DND-41 (cell line): ENCODE results near the gene ABCC9.

Experiments used
- ATAC-seq: fragments of 200-7000 bp; cut with Tn5 transposase; 3 replicates; pipeline ENCODE4 v1.9.1; 2021; ENCODE audit warnings: low read depth; ENCODE audit not compliant: insufficient read depth
- DNase-seq: peaks from one replicate; pipeline ENCODE4 v3.0.0-alpha.2; 2020
- H2AFZ ChIP-seq: 2 replicates; pipeline ENCODE4 v1.6.0; 2012; ENCODE audit warnings: low read depth, low read length
- H3K27ac ChIP-seq: 2 replicates; pipeline ENCODE4 v1.5.1; 2012; ENCODE audit warnings: low read length, inconsistent platforms
- H3K27me3 ChIP-seq: fragments of 200-600 bp; sonication (generic); 2 replicates; pipeline ENCODE4 v1.6.0; 2012; ENCODE audit warnings: low read length, mild to moderate bottlenecking, inconsistent platforms; ENCODE audit not compliant: insufficient read depth, poor library complexity
- H3K36me3 ChIP-seq: 2 replicates; pipeline ENCODE4 v1.5.1; 2012; ENCODE audit warnings: low read length, inconsistent platforms; ENCODE audit not compliant: insufficient read depth
- H3K4me1 ChIP-seq: 2 replicates; pipeline ENCODE4 v1.5.1; 2012; ENCODE audit warnings: mild to moderate bottlenecking, low read length; ENCODE audit not compliant: insufficient read depth
- H3K4me2 ChIP-seq: 2 replicates; pipeline ENCODE4 v1.6.0; 2012; ENCODE audit warnings: mild to moderate bottlenecking, moderate library complexity, low read length, inconsistent platforms; ENCODE audit not compliant: insufficient read depth
- H3K4me3 ChIP-seq, 2 experiments: fragments of 200-600 bp in 1 of 2; shearing (Covaris generic) in 1 of 2; 2 replicates each; pipeline ENCODE4 v1.5.1; 2012 to 2016; ENCODE audit warnings: inconsistent platforms in 2 of 2, low read length in 2 of 2, mild to moderate bottlenecking in 2 of 2, low read depth in 1 of 2, moderate library complexity in 1 of 2
- H3K79me2 ChIP-seq: 2 replicates; pipeline ENCODE4 v1.6.0; 2012; ENCODE audit warnings: low read length, inconsistent platforms; ENCODE audit not compliant: insufficient read depth
- H3K9ac ChIP-seq: 2 replicates; pipeline ENCODE4 v1.6.0; 2012; ENCODE audit warnings: low read depth, mild to moderate bottlenecking, inconsistent platforms, low read length, moderate library complexity
- H3K9me3 ChIP-seq: 2 replicates; pipeline ENCODE4 v1.5.1; 2012; ENCODE audit warnings: low read length, moderate library complexity, mild to moderate bottlenecking, inconsistent platforms; ENCODE audit not compliant: insufficient read depth, severe bottlenecking
- H4K20me1 ChIP-seq: 2 replicates; pipeline ENCODE4 v1.6.0; 2012; ENCODE audit warnings: low read length; ENCODE audit not compliant: insufficient read depth
- CTCF ChIP-seq: IDR thresholded peaks from 2 replicates; pipeline ENCODE4 v1.5.1; 2012; ENCODE audit warnings: borderline replicate concordance, low read length, moderate library complexity, mild to moderate bottlenecking; ENCODE audit not compliant: poor library complexity, severe bottlenecking; ENCODE audit errors: extremely low read depth
- EZH2 ChIP-seq: IDR thresholded peaks from 3 replicates; pipeline ENCODE4 v1.6.1; 2012; ENCODE audit warnings: borderline replicate concordance, low read depth, mild to moderate bottlenecking, moderate library complexity, low read length, inconsistent platforms; ENCODE audit not compliant: severe bottlenecking

Gene ABCC9

GRCh38 chr12:21759737-21760136 is 181.5 kb downstream of the ABCC9 start:
- no peaks in the 10 kb centered on the region for H3K36me3 ChIP-seq
- H3K4me1 ChIP-seq: no peaks in the 10 kb centered on the region
- TF ChIP-seq EZH2: no peak
- TF ChIP-seq CTCF: no peak
- H3K4me2 ChIP-seq: no peak overlapping the region
- no peak overlapping the region for H3K4me3 ChIP-seq
- no peak overlapping the region for H3K27ac ChIP-seq
- ATAC-seq (no peak), DNase-seq (no peak)
- no peaks in the 10 kb centered on the region for H3K79me2 ChIP-seq
- no peaks in the 10 kb centered on the region for H4K20me1 ChIP-seq
- no peaks in the 10 kb centered on the region for H3K27me3 ChIP-seq
- no peaks in the 10 kb centered on the region for H3K9me3 ChIP-seq
- no peak overlapping the region for H2AFZ ChIP-seq
- no peak overlapping the region for H3K9ac ChIP-seq

GRCh38 chr12:21757735-21758134 is 183.5 kb downstream of the ABCC9 start:
- Histone ChIP-seq H4K20me1 (no peaks in the 10 kb centered on the region), H2AFZ (no peak overlapping the region), H3K4me3 (no peak overlapping the region), H3K27me3 (no peaks in the 10 kb centered on the region), H3K4me2 (no peak overlapping the region), H3K9ac (no peak overlapping the region), H3K27ac (no peak overlapping the region), H3K36me3 (no peaks in the 10 kb centered on the region), H3K4me1 (no peaks in the 10 kb centered on the region), H3K9me3 (no peaks in the 10 kb centered on the region), H3K79me2 (no peaks in the 10 kb centered on the region)
- no peak for TF ChIP-seq CTCF
- no peak for TF ChIP-seq EZH2
- no peak for DNase-seq
- no peak for ATAC-seq

- Histone ChIP-seq H3K9ac (no peak overlapping the region), H3K4me1 (no peaks in the 10 kb centered on the region), H3K4me2 (no peak overlapping the region), H3K4me3 (no peak overlapping the region), H4K20me1 (no peaks in the 10 kb centered on the region), H3K27ac (no peak overlapping the region), H3K9me3 (no peaks in the 10 kb centered on the region), H3K27me3 (no peaks in the 10 kb centered on the region), H3K36me3 (no peaks in the 10 kb centered on the region), H2AFZ (no peak overlapping the region), H3K79me2 (no peaks in the 10 kb centered on the region)
- TF ChIP-seq EZH2 (no peak), CTCF (no peak)
- no peak for DNase-seq
- no peak for ATAC-seq
Measured at GRCh38 chr12:21756699-21757098, 184.5 kb downstream of the ABCC9 start.

GRCh38 chr12:21751517-21751916 is 189.7 kb downstream of the ABCC9 start:
- Histone ChIP-seq H3K4me2 (no peak overlapping the region), H3K27ac (no peak overlapping the region), H3K27me3 (no peaks in the 10 kb centered on the region), H3K9me3 (no peaks in the 10 kb centered on the region), H3K9ac (no peak overlapping the region), H2AFZ (no peak overlapping the region), H3K4me3 (no peak overlapping the region), H3K36me3 (no peaks in the 10 kb centered on the region), H4K20me1 (no peaks in the 10 kb centered on the region), H3K79me2 (no peaks in the 10 kb centered on the region), H3K4me1 (no peaks in the 10 kb centered on the region)
- TF ChIP-seq EZH2 (no peak), CTCF (no peak)
- ATAC-seq (no peak), DNase-seq (no peak)
